SK-N-MC (cell line): ENCODE data around the gene ABHD1.
"Not testable (repeated sequence)": the region's sequence is repeated elsewhere in the genome, so short reads cannot be mapped to it uniquely, and the experiment has no call there.

Experiments used
- DNase-seq: peaks from one replicate; pipeline ENCODE4 v3.0.0-alpha.2; 2011; ENCODE audit warnings: low read depth, low spot score
- H3K27ac ChIP-seq: fragments of 200-600 bp; sonication (generic); 2 replicates; pipeline ENCODE4 v1.5.1; 2016; ENCODE audit warnings: mixed run types
- H3K36me3 ChIP-seq: fragments of 200-600 bp; sonication (generic); 2 replicates; pipeline ENCODE4 v1.6.1; 2017; ENCODE audit warnings: antibody characterized with exemption, low read length, mixed read lengths; ENCODE audit not compliant: insufficient read depth
- H3K4me3 ChIP-seq: fragments of 200-600 bp; sonication (generic); 2 replicates; pipeline ENCODE4 v1.5.1; 2016
- H3K9ac ChIP-seq: fragments of 200-600 bp; sonication (generic); 2 replicates; pipeline ENCODE4 v1.8.0; 2017; ENCODE audit warnings: mixed run types, mixed read lengths; ENCODE audit not compliant: insufficient read length
- H3K9me3 ChIP-seq: fragments of 200-600 bp; sonication (generic); 2 replicates; pipeline ENCODE4 v1.6.1; 2017; ENCODE audit warnings: low read depth, mild to moderate bottlenecking, antibody characterized with exemption, low read length, moderate library complexity, mixed read lengths
- EZH2 ChIP-seq: fragments of 200-600 bp; sonication (generic); IDR thresholded peaks from one replicate; pipeline ENCODE4 v1.6.1; 2017; ENCODE audit warnings: antibody characterized with exemption
- FOXP2 ChIP-seq: optimal IDR thresholded peaks from 2 replicates; pipeline ENCODE3; 2011; ENCODE audit warnings: mild to moderate bottlenecking, moderate library complexity; ENCODE audit not compliant: insufficient read depth; ENCODE audit errors: extremely low read length, control extremely low read depth
- POLR2AphosphoS5 ChIP-seq: IDR thresholded peaks from 2 replicates; pipeline ENCODE4 v1.6.1; 2012; ENCODE audit warnings: mild to moderate bottlenecking, low read depth, low read length, borderline replicate concordance

ABHD1 gene

DNA sequence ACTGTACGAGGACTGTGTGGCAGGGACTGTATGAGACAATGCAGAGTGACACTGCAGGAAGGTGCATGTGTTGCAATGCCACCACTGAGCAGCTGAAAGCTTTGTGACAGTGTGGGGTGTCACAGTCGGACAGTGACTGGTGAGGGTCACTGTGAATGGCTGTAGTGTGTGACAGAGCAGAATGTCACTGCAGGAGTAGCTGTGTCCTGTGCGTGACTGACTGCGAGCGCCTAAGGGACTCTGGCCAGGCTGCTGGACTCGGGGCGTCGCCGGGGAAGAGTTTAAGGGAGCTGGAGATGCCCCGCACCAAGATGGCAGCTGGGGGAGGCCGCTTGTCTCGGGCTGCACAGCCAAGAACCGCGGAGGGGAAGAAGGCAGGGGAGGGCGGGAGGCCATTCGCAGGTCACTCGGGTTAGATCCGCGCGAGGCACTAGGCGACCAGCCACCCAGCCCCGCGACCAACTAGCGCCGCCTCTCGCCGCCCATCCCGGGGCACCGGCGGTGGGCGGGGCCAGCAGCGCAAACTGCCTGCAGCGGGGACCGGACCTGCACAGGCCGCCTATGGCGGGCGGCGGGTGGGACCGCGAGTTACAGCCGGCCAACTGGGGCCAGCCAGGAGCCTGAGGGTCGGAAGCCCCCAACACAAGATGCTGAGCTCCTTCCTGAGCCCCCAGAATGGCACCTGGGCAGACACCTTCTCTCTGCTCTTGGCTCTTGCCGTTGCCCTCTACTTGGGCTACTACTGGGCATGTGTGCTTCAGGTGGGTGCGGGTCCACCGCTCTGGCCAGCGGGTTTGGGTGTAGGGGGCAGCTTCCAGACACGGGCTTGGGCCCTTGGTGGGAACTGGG is at the start of gene ABHD1:
ABHD1 (plus strand) TSS at position 514 of the 849 bp plus-strand sequence; CDS start at position 648, 134 bp downstream.
- DNase-seq: no peak
- Histone ChIP-seq H3K9me3 (no peaks in the 10 kb centered on the region), H3K4me3 (no peak within 1 kb of the TSS), H3K9ac (no peak within 1 kb of the TSS), H3K36me3 (no peaks in the 10 kb centered on the region), H3K27ac (peak within 1 kb of the TSS; percentile 88; the same call in 1 of the 2 replicates)
- no peak for TF ChIP-seq EZH2
- TF ChIP-seq FOXP2: no peak
- no peak for TF ChIP-seq POLR2AphosphoS5

DNA sequence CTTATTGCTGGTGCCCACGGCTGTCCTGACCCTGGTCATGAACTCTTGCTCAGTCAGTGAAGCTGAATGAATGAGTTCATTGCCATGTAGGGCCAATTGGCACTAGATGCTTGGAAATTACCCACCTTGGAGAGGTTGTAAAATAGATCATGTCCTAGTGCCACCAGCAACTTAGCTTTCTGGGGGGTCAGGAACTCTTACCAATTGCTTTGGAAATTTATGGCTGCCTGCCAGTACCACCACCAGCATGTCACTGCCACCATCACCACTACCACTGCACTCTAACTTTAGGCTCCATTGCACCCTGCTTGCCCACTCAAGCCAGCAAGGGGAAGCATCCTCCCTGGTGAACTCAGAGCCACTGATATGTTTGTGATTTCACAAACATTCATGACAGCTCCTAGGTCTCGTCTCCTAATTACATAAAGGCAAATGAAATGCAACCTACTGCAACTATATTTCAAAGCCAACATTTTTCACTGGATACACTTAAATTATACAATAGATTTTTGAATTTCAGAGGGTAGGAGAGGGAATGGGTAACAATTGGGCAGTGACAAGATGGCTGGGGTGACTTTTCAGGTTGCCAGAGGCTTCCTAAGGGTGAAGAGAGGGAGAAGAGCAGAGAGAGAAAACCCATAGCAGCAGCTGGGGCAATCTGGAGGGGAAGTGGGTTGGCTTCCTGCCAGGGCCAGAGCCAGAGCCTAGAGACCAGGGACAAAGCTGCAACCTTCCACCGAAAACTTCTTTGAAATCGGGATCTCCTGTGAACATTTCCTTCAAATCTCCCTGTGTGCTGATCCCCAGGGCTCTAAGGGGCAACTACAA is 48.7 kb upstream of the ABHD1 start:
- TF ChIP-seq EZH2 (no peak), FOXP2 (no peak), POLR2AphosphoS5 (no peak)
- peak overlapping the region; percentile 77 for H3K27ac ChIP-seq
- no peak overlapping the region for H3K9ac ChIP-seq
- no peak for DNase-seq
- H3K9me3 ChIP-seq: no peaks in the 10 kb centered on the region; the same call in 1 of the 2 replicates
- peak overlapping the region; percentile 14; the same call in 1 of the 2 replicates for H3K4me3 ChIP-seq
- H3K36me3 ChIP-seq: peaks cover 3% of the 10 kb centered on the region

DNA sequence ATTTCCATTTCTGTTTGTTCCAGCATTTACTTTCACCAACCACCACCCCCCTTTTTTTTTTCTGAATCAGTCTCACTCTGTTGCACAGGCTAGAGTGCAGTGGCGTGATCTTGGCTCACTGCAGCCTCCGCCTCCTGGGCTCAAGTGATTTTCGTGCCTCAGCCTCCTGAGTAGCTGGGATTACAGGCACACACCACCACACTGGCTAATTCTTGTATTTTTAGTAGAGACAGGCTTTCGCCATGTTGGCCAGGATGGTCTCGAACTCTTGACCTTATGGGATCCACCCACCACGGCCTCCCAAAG is 48.1 kb upstream of the ABHD1 start:
- H3K27ac ChIP-seq: peak overlapping the region; percentile 77
- not testable (repeated sequence) for H3K9me3 ChIP-seq, H3K9ac ChIP-seq, DNase-seq, H3K36me3 ChIP-seq, H3K4me3 ChIP-seq

DNA sequence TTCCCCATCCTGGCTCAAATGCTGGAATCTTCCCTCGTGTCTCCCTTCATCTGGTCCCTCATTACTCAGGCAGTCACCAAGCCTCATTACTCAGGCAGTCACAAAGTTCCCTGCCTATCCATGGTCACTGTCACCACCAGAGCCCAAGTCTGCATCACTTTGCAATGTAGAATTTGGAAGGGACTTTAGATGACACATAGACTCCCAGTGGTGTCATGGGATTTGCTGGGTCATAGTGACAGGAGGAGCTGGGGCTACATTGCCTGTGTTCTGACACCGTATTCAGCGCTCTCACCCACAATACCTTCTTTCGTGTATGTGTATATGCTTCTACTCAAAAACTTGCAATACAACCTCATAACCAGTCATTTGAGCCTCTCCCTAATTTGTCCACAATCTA is 47.3 kb upstream of the ABHD1 start:
- H3K9me3 ChIP-seq: no peaks in the 10 kb centered on the region; the same call in 1 of the 2 replicates
- no peak overlapping the region for H3K4me3 ChIP-seq
- no peak overlapping the region for H3K9ac ChIP-seq
- H3K36me3 ChIP-seq: peaks cover under 1% of the 10 kb centered on the region; the same call in 1 of the 2 replicates
- TF ChIP-seq POLR2AphosphoS5 (no peak), FOXP2 (no peak), EZH2 (no peak)
- no peak for DNase-seq
- peak overlapping the region; percentile 67 for H3K27ac ChIP-seq

DNA sequence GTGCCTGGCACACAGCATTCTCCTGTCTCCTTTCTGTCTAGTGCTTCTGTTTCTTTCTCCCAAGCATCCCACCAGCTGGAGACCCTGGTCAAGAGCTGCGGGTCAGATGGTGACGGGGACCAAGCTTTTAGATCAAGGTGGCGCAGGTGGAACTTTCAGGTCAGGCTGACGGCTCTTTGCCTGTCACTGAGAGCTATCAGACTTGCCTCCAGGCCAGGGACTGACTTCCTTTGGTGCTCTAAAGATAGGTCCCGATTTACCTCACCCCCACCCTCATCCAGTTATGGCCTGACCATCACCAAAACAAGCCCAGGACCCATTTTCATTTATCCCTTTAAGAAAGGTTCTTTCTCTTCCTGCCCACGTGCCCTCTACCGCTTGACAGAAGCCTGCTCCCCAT is 46.4 kb upstream of the ABHD1 start:
- Histone ChIP-seq H3K4me3 (no peak overlapping the region), H3K9ac (no peak overlapping the region), H3K27ac (peak overlapping the region; percentile 92), H3K36me3 (peaks cover 9% of the 10 kb centered on the region; the same call in 1 of the 2 replicates), H3K9me3 (no peaks in the 10 kb centered on the region; the same call in 1 of the 2 replicates)
- no peak for DNase-seq
- TF ChIP-seq EZH2: no peak
- no peak for TF ChIP-seq FOXP2
- no peak for TF ChIP-seq POLR2AphosphoS5

DNA sequence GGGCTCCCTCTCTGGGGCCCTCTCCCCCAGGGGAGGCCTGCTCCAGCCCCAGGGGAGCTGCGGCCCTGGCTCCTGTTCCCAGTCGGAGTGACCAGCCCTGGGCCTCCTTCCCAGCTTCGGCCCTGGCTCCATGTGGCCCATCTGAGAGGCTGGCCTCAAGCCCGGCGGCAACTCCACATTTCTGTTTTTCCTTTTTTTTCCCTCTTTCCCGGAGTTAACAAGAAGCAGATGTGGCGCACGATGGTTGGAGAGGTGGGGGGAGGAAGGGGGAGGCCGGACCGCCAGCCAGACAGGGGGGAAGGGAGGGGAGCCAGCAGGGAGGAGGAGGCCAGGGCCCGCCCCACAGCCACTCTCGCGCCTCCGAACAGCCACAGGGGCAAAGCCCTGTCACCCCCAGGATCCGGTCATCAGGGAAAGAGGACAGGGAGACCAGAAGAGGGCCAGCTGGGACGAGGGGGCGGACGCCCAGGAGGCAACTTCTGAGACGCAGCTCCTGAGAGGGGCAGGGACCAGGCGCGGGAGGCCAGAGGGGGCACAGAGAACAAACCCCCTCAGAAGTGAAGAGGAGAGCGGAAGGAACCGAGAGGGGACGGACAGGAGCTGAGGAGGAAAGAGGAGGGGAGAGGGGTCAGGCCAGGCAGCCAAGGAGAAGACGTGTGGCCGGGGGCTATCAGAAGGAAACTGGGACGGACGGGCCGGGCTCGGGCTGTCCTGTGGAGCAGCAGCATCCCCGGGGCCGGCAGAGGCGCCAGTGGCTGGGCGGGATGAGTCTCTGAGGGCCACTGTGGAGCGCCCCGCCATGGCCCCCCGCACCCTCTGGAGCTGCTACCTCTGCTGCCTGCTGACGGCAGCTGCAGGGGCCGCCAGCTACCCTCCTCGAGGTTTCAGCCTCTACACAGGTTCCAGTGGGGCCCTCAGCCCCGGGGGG is 45.1 kb upstream of the ABHD1 start, which contains the start of gene EMILIN1:
EMILIN1 (plus strand) TSS at position 349 of the 928 bp plus-strand sequence; CDS start at position 800, 451 bp downstream.
- Histone ChIP-seq H3K9ac (peak within 1 kb of the TSS; percentile 93), H3K4me3 (peak within 1 kb of the TSS; percentile 86), H3K27ac (peak within 1 kb of the TSS; percentile 92), H3K36me3 (peaks cover 17% of the 10 kb centered on the region; the same call in 1 of the 2 replicates), H3K9me3 (no peaks in the 10 kb centered on the region)
- DNase-seq: no peak
- TF ChIP-seq POLR2AphosphoS5 (peak; percentile 41), FOXP2 (no peak), EZH2 (no peak)

DNA sequence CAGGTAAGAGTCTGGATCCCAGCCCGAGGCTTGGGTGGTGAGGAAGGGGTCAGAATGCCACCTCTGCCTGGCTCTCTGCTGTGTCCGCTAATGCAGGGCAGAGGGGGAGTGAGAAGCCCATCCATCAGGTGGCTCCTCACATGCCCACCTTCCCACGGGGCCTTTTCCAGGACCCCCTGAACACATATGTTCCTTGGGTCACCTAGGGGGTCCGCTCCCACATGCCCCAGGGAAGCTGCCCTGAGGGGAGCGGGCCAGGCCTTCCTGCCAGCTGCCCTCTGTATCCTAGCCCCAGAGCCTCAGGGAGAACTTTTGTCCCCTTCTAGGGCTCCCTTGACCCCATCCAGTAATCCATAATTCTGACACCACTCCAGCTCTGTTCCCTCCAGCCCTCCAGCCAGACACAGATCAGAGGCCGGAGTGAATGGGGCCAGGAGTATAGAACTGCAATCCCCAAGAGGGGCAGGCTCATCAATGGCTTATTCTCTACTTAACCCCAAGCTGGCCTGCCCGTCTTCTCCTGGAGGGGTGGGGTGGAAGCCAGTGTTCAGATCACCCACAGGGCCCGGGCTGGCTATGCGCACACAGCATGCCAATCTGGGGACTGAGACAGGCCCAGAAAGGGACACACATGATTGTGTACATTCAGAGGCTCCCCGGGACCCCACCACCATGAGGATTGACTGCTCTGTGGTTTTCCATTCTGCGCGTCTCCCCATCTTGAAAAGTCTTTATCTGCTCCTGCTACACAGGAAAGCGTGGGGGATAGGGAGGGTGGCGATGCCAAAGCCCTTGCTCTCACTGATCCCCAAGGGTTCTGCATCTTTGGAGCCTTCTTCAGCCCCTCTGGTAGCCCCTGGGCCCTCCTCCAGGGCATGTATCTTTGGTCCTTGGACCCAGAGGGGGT is 44.1 kb upstream of the ABHD1 start:
- H3K36me3 ChIP-seq: peaks cover 17% of the 10 kb centered on the region; the same call in 1 of the 2 replicates
- TF ChIP-seq POLR2AphosphoS5: no peak
- TF ChIP-seq EZH2: no peak
- TF ChIP-seq FOXP2: no peak
- H3K27ac ChIP-seq: peak overlapping the region; percentile 92
- peak overlapping the region; percentile 93 for H3K9ac ChIP-seq
- no peak for DNase-seq
- no peaks in the 10 kb centered on the region for H3K9me3 ChIP-seq
- peak overlapping the region; percentile 86 for H3K4me3 ChIP-seq
